ENCODE results near the gene PLEKHM3.
"Not testable (repeated sequence)": the region's sequence is repeated elsewhere in the genome, so short reads cannot be mapped to it uniquely, and the experiment has no call there.

Gene PLEKHM3

DNA sequence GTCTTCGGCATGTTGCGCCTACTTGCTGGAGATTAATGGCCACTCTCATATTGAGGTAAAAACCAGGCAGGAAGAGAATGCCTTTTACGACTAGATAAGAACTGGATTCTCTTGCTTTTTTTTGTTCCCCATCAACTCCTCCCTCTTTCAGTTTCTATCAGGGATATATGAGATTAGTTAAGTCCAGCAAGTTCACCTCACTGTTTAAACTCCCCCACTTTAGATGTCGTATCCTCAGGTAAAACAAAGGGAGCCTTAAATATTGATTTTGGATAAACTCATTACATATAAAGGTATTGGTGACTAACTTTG is 98.4 kb downstream of the PLEKHM3 start:
- no peak for DNase-seq (ENCODE audit: low read depth in 2 of 2, low spot score in 1 of 2)

DNA sequence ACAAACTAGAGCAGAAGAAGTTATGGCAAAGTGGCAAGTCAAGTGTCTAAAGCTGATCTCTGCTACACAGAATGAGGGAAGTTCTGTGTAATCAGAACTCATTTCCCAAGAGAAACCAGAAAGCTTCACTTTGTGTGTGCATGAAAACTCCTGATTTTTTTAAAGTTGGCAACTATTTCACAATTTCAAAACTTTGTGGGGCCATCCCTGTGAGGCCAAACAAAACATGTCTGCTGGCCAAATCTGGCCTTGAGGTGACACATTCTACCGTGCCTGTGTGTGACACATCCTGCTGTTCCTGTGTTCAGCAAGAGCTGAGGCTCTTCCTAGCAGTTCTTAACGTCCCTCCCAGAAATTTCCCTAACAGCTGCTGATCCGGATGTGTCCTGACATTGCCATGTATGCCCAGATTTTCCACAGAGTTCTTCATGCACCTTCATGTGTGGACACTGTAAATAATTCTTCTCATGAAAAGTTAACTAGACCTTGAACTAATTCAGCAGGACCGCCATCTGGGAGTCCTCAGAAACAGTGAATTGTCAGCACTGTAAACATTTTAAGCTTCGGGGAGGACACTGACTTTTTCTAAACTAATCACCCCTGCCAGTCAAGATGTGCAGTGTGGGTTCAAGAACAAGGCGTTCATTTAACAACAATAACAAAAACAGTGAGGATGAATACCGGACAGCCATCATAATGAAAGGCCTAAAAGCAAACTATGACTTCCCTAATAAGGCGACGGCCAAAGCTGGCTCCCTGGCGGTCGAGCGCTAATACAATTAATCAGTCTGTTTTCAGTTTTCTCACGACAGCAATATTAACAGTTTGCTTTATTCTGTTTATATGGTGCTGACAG is 99.0 kb downstream of the PLEKHM3 start:
- DNase-seq (ENCODE audit: low read depth in 2 of 2, low spot score in 1 of 2), result no peak

DNA sequence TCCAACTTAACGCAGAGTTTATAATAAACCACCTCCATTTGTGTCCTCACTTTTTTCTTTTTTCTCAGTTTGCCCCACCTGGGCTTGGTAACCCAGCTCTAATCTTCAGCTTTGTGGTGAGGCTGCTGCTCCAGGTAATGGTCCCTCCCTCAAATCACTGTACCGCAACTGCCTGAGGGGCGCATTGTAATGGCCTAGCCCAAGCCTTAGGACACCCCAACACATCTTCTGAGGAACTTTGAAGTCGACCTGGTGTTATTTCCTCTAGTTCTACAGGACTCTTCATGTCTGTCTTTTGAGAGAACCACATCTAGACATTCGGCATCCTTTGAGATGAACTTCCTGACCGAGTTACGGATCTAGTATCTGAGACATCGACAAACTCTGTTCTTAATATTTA is 99.7 kb downstream of the PLEKHM3 start:
- DNase-seq (ENCODE audit: low read depth in 2 of 2, low spot score in 1 of 2), result no peak

DNA sequence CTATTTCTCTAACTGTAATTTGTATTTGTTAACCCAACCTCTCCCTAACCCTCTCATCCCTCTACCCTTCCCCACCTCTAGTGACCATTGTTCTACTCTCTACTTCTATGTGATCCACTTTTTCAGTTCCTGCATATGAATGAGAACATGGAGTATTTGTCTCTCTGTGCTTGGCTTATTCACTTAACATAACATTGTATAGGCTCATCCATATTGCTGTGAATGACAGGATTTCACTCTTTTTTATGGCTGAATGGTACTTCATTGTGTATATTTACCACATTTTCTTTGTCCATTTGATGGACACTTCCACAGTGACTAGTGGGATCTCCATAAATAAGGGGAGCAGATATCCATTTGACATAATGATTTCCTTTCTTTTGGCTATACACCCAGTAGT is 103.7 kb downstream of the PLEKHM3 start:
- DNase-seq (ENCODE audit: low read depth in 2 of 2, low spot score in 1 of 2), result no peak

- DNase-seq (ENCODE audit: low read depth in 2 of 2, low spot score in 1 of 2), result no peak
Observed at GRCh38 chr2:207920721-207921120, 104.6 kb downstream of the PLEKHM3 start.

DNA sequence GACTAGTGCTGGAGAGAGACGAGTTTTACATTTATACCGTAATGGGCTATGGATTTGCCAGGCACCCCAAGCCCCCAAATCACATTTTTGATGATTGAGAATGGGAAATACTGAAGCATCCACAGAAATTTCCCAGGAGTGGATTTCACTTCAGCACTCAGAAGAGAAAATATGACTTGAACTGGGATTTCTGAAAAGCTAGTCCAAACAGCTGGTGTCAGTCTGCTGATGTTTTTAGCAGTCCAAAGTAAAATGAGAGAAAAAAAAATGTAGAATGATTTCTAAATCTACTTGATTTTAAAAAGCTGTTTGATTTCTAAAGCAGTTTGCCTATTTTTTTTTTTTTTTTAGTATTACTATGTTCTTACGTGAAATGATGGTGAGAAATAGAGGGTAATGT is 105.0 kb downstream of the PLEKHM3 start:
- DNase-seq (ENCODE audit: low read depth in 2 of 2, low spot score in 1 of 2), result no peak

DNA sequence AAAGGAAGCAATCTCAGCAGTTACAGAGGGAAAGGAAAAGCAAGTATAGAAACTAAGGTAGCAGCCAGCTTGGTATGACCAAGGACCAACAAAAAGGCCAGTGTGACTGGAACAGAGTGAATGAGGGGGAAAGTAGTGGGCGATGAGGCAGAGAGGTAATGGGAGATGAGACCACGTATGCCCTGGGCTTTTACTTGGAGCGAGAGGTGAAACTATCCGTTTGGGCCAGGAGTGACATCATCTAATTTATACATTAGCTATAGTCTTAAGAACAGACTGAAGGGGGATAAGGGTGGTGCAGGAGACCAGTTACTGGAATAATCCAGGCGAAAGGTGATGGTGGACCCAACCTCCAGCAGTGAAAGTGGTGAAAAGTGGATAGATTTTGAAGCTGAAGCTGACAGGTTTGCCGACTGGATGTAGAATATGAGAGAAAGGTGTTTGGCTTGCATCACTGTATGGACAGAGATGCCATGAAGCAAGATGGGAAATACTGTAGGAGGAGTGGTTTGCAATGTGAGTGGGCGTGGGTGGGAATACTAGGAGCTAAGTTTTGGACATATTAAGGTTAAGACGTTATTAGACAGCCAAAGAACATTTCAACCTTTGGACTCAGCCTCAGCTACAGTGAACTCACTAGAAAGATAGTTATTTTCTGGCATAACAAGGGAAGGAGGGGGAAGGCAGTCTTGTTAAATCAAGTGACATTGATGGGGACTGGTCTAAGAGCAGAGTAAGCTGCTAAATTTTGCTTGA is 106.0 kb downstream of the PLEKHM3 start:
- no peak for DNase-seq (ENCODE audit: low read depth in 2 of 2, low spot score in 1 of 2)

DNA sequence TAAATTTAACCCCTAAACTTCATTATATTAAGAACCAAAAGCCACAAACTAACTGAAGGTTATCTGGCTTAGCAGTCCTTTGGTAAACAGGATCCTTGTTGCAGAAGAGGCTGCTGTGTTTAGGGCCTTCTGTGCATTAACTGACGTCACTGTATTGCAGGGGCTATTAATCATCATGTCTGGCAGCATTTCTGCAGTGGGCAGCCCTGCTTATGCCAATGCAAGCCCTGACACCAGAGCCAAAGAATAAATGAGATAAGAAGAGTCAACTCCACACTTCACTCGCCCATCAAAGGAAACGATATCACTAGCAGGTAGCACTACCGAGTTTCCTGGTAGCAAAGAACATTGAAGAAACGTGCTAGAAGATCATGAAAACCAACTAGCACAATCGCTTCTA is 110.6 kb downstream of the PLEKHM3 start:
- no peak for DNase-seq (ENCODE audit: low read depth in 2 of 2, low spot score in 1 of 2)

- no peak for DNase-seq (ENCODE audit: low read depth in 2 of 2, low spot score in 1 of 2)
Observed at GRCh38 chr2:207913772-207914358, 111.5 kb downstream of the PLEKHM3 start.

DNA sequence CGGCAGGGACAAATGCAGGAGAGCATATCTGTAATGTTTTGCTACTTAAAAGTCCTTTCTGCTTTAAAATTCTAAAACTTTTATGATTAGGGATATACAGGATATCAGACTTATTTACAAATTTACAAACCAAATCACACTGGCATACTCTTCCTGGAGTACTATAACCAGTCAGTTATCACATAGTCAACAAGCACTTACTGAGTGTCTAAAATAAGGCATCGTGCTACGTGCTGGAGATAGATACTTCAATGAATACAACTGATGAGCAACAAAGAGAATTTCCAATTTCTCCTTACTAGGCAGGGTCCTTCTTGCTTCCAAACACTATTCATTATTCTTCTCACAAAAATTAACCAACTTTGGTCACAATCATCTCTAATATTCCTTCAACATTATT is 113.5 kb downstream of the PLEKHM3 start:
- no peak for DNase-seq (ENCODE audit: low read depth in 2 of 2, low spot score in 1 of 2)

GRCh38 chr2:207911215-207911614 is 114.1 kb downstream of the PLEKHM3 start:
- no peak for DNase-seq (ENCODE audit: low read depth in 2 of 2, low spot score in 1 of 2)

DNA sequence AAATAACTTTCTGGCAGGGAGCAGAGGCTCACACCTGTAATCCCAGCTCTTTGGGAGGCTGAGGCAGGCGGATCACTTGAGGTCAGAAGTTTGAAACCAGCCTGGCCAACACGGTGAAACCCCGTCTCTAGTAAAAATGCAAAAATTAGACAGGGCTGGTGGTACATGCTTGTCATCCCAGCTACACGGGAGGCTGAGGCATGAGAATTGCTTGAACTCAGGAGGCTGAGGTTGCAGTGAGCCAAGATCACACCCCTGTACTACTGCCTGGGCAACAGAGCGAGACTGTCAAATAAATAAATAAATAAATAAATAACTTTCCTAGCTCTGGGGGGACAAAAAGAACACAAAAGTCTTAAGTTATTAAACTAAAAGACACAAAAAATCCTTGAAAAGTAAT is 118.8 kb downstream of the PLEKHM3 start:
- not testable (repeated sequence) for DNase-seq (ENCODE audit: low read depth in 2 of 2, low spot score in 1 of 2)

DNA sequence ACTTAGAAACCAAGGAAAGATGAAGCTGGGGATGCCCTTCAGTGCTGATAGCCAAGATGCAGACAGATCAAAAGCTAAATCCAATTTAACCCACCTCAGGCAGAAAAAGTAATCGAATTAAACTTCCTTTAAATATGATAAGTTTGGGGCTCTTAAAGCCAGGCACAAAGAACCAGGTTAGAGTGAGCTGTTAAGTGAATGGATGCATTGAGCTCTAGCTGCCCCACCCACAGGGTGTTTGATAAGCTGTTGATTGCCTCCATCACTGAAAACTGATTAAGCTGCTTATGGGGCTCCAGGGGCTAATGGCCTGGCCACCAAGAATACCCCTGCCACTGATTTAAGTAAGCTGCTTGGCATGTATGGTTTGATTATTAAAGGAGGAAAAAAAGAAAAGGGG is 119.8 kb downstream of the PLEKHM3 start:
- DNase-seq (ENCODE audit: low read depth in 2 of 2, low spot score in 1 of 2), result no peak

- no peak for DNase-seq (ENCODE audit: low read depth in 2 of 2, low spot score in 1 of 2)
Observed at GRCh38 chr2:207903236-207903635, 122.1 kb downstream of the PLEKHM3 start.

GRCh38 chr2:207902821-207903220 is 122.5 kb downstream of the PLEKHM3 start:
- DNase-seq (ENCODE audit: low read depth in 2 of 2, low spot score in 1 of 2), result no peak

GRCh38 chr2:207901829-207902228 is 123.5 kb downstream of the PLEKHM3 start:
- no peak for DNase-seq (ENCODE audit: low read depth in 2 of 2, low spot score in 1 of 2)

GRCh38 chr2:207901401-207901800 is 123.9 kb downstream of the PLEKHM3 start:
- no peak for DNase-seq (ENCODE audit: low read depth in 2 of 2, low spot score in 1 of 2)

GRCh38 chr2:207898354-207898695 is 127.0 kb downstream of the PLEKHM3 start:
- no peak for DNase-seq (ENCODE audit: low read depth in 2 of 2, low spot score in 1 of 2)

- DNase-seq (ENCODE audit: low read depth in 2 of 2, low spot score in 1 of 2), result no peak
Observed at GRCh38 chr2:207897541-207898353, 127.6 kb downstream of the PLEKHM3 start.

DNA sequence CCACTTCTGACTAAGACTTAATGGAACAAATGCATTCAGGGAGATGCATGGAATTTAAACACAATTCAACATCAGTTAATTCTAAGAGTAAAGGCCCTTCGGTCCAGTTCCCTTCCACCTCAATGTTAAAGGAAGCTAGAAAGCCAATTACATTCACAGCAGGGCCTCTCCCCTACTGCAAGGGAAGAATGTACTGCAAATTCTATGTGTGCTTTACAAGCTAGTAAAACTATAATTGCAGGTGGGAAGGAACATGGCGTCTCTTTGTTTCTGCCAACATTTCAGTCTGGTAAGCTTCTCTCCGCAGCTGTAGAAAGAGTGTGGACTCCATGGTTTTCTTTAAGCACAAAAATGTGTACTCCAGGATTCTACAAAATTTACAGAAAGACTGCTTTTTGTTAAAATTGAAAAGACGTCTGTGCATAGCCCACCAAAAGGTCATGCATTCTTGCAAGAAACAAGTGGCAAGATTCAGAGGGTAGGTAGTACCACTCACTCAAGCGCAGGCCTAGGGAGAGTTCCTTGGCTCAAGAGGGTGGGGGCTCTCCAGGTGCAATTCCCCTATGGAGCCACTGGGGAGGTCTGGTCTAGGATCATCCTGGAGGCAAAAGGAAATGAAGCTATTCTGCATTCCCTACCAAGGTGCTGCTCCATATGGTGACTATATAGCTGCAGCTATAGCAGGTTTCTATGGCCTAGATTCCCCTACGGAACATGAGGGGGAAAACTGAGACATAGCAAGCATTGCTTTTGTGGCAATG is 128.6 kb downstream of the PLEKHM3 start:
- DNase-seq (ENCODE audit: low read depth in 2 of 2, low spot score in 1 of 2), result no peak

All from stimulated activated CD8-positive, alpha-beta memory T cell treated with anti-CD3 and anti-CD28 coated beads, Interleukin-4, amount 100 ng/mL, for 1 hour (primary cell).